Dermis lymphatic vessel endothelial cell (primary cell): ENCODE data around the gene THOC2. TPM values are rescaled to one million over a fixed set of nuclear protein-coding genes. Genes with fewer than 3 reads are reported as not detected.

Source experiments
- total RNA-seq: library from RNA; depleted of rRNA; stranded (reverse); fragments of >200 nt; gene quantifications from 2 replicates; pipeline ENCODE4 v1.2.1, GENCODE V29; 2014

The THOC2 gene, protein sequence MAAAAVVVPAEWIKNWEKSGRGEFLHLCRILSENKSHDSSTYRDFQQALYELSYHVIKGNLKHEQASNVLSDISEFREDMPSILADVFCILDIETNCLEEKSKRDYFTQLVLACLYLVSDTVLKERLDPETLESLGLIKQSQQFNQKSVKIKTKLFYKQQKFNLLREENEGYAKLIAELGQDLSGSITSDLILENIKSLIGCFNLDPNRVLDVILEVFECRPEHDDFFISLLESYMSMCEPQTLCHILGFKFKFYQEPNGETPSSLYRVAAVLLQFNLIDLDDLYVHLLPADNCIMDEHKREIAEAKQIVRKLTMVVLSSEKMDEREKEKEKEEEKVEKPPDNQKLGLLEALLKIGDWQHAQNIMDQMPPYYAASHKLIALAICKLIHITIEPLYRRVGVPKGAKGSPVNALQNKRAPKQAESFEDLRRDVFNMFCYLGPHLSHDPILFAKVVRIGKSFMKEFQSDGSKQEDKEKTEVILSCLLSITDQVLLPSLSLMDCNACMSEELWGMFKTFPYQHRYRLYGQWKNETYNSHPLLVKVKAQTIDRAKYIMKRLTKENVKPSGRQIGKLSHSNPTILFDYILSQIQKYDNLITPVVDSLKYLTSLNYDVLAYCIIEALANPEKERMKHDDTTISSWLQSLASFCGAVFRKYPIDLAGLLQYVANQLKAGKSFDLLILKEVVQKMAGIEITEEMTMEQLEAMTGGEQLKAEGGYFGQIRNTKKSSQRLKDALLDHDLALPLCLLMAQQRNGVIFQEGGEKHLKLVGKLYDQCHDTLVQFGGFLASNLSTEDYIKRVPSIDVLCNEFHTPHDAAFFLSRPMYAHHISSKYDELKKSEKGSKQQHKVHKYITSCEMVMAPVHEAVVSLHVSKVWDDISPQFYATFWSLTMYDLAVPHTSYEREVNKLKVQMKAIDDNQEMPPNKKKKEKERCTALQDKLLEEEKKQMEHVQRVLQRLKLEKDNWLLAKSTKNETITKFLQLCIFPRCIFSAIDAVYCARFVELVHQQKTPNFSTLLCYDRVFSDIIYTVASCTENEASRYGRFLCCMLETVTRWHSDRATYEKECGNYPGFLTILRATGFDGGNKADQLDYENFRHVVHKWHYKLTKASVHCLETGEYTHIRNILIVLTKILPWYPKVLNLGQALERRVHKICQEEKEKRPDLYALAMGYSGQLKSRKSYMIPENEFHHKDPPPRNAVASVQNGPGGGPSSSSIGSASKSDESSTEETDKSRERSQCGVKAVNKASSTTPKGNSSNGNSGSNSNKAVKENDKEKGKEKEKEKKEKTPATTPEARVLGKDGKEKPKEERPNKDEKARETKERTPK (N-terminal part only)
- 41.8 and 58.7 TPM in 2 replicates for total RNA-seq

GRCh38 chrX:123732670-123733363 is at the start of gene THOC2:
Gene THOC2, minus strand, starts transcription at chrX:123733052. Its CDS starts 30 bp downstream, at chrX:123733022.

Other genes with a start within 250 kb of the THOC2 start
- 53.6 and 53.7 TPM in 2 replicates for gene XIAP, start 127.0 kb upstream of the THOC2 start, total RNA-seq
- gene STAG2, start 228.7 kb upstream of the THOC2 start, total RNA-seq = 101 and 129 TPM in 2 replicates